ENCODE measurements around the gene GAGE1. TPM values are rescaled to one million over a fixed set of nuclear protein-coding genes. Genes with fewer than 3 reads are reported as not detected.

Gene GAGE1
- total and polyA plus RNA-seq, 9 of the 15 experiments (the other 6 are each of a cell fraction or from before 2014, with no cell fraction given): 204 to 1,651 (median 472) TPM

- Histone ChIP-seq H3K4me3 (no peak overlapping the region), H3K9me3 (replicated peaks; ENCODE audit: control insufficient read depth, insufficient read depth, low read depth, low read length) (no peaks in the 10 kb centered on the region), H3K36me3 (ENCODE audit: control insufficient read depth, insufficient read depth, low read length) (no peaks in the 10 kb centered on the region), H3K9ac (ENCODE audit: insufficient read depth in 1 of 2, low read depth in 2 of 2, low read length in 2 of 2) (no peak overlapping the region), H3K79me2 (ENCODE audit: control insufficient read depth, insufficient read depth, low read length) (no peaks in the 10 kb centered on the region), H3K9me1 (ENCODE audit: control insufficient read depth, insufficient read depth, low read length) (no peaks in the 10 kb centered on the region), H3K4me2 (ENCODE audit: insufficient read depth, low read length) (no peak overlapping the region), H2AFZ (ENCODE audit: low read depth, low read length) (no peak overlapping the region), H3K4me1 (replicated peaks in 1 of 2; ENCODE audit: control insufficient read depth in 2 of 2, insufficient read depth in 2 of 2, low read length in 2 of 2) (no peaks in the 10 kb centered on the region), H4K20me1 (replicated peaks; ENCODE audit: control insufficient read depth, insufficient read depth, low read length) (no peaks in the 10 kb centered on the region), H3K27me3 (ENCODE audit: control insufficient read depth in 2 of 2, insufficient read depth in 2 of 2, low read length in 2 of 2) (peaks cover 0 to 4% of the 10 kb centered on the region in 2 experiments; a peak in 1 of 5 replicates), H3K27ac (ENCODE audit: extremely low read depth, low read depth, low read length) (no peak overlapping the region)
- in situ Hi-C loops (cut with MboI): no loop called here
- BruUV-seq (replicated peaks): no TSS peak
- ChIA-PET POLR2A (interaction anchor here (0.6 kb wide), 1 partner anchor 329 kb away, joined by 4 read pairs; no protein-coding TSS in a partner anchor), CTCF (ENCODE audit: low intra/inter-chr PET ratio) (no interaction called here)
- FAIRE-seq: no peak
- TF ChIP-seq BCOR (IDR thresholded peaks at IDR 0.05): peak; percentile 78
- no peak for TF ChIP-seq RBBP5 (IDR thresholded peaks at IDR 0.05; ENCODE audit: borderline replicate concordance, insufficient read depth, low read length, poor library complexity, severe bottlenecking)
- TF ChIP-seq ZKSCAN1 (IDR thresholded peaks at IDR 0.05; ENCODE audit: low read depth, low read length): no peak
- TF ChIP-seq ZNF695 (CRISPR knock-in tag; IDR thresholded peaks at IDR 0.05): no peak
- TF ChIP-seq TEAD4 (IDR thresholded peaks at IDR 0.05; ENCODE audit: low read length): no peak
- no peak for TF ChIP-seq TEAD4 (CRISPR knock-in tag; IDR thresholded peaks at IDR 0.05; ENCODE audit: borderline replicate concordance)
- no peak for TF ChIP-seq ETS1 (conservative IDR thresholded peaks at IDR 0.05; ENCODE audit: control insufficient read depth, low read depth, low read length)
- TF ChIP-seq KDM1A (IDR thresholded peaks at IDR 0.05): 0 out of 4 replicates have a peak, but pooled peaks of 1 of the 2 experiments have one; percentile 33
- TF ChIP-seq RBM25 (IDR thresholded peaks at IDR 0.05; ENCODE audit: low read depth, low read length, severe bottlenecking): peak; percentile 74
- no peak for TF ChIP-seq BCL6 (CRISPR knock-in tag; IDR thresholded peaks at IDR 0.05)
- no peak for TF ChIP-seq ZSCAN32 (CRISPR knock-in tag; IDR thresholded peaks at IDR 0.05)
- TF ChIP-seq ZFP36 (IDR thresholded peaks at IDR 0.05; ENCODE audit: low read depth, low read length, partially characterized antibody): peak; percentile 31
- intact Hi-C loops (cut with micrococcal nuclease): no loop called here
- no peak for DNase-seq (ENCODE audit: extremely low read depth in 1 of 4, low spot score in 3 of 4)
- whole genome bisulfite sequencing (ENCODE audit: insufficient coverage, low coverage, missing lambda C conversion rate): 0% methylated on average over 2 of the region's 2 CpGs
- no peak for ATAC-seq
These were observed 19.8 kb downstream of the GAGE1 start for GRCh38 chrX:49618574-49618973.

Data from K562 (cell line).